Loucy (cell line): ENCODE data around the gene MCM8.
"Not testable (repeated sequence)": the region's sequence is repeated elsewhere in the genome, so short reads cannot be mapped to it uniquely, and the experiment has no call there.

ENCODE experiments used
- H2AFZ ChIP-seq: fragments of 200-600 bp; sonication (generic); 2 replicates; pipeline ENCODE4 v1.6.0; 2016; ENCODE audit warnings: antibody characterized with exemption, mild to moderate bottlenecking, low read length, moderate library complexity
- H3F3A ChIP-seq: fragments of 200-600 bp; 2 replicates; pipeline ENCODE4 v1.6.0; 2016; ENCODE audit warnings: antibody characterized with exemption, low read depth, mild to moderate bottlenecking
- H3K27me3 ChIP-seq: fragments of 200-600 bp; sonication (generic); 2 replicates; pipeline ENCODE4 v1.6.1; 2014; ENCODE audit warnings: low read length, mild to moderate bottlenecking; ENCODE audit not compliant: insufficient read depth, poor library complexity, severe bottlenecking
- H3K36me3 ChIP-seq: fragments of 200-600 bp; sonication (generic); 2 replicates; pipeline ENCODE4 v1.6.1; 2016; ENCODE audit warnings: low read length; ENCODE audit not compliant: insufficient read depth
- H3K4me1 ChIP-seq: fragments of 200-600 bp; sonication (generic); 2 replicates; pipeline ENCODE4 v1.5.1; 2014; ENCODE audit warnings: low read length, mild to moderate bottlenecking; ENCODE audit not compliant: insufficient read depth, poor library complexity, severe bottlenecking
- H3K4me2 ChIP-seq: fragments of 200-600 bp; sonication (generic); 2 replicates; pipeline ENCODE4 v1.6.0; 2014; ENCODE audit warnings: antibody characterized with exemption, low read length, low read depth, mild to moderate bottlenecking; ENCODE audit not compliant: poor library complexity, severe bottlenecking
- H3K4me3 ChIP-seq: fragments of 200-600 bp; sonication (generic); 2 replicates; pipeline ENCODE4 v1.5.1; 2014; ENCODE audit warnings: low read length, mild to moderate bottlenecking, mixed read lengths; ENCODE audit not compliant: poor library complexity, severe bottlenecking
- H3K79me2 ChIP-seq: fragments of 200-600 bp; sonication (generic); 2 replicates; pipeline ENCODE4 v1.6.1; 2014; ENCODE audit warnings: low read length; ENCODE audit not compliant: insufficient read depth
- H3K9ac ChIP-seq: fragments of 200-600 bp; sonication (generic); 2 replicates; pipeline ENCODE4 v1.6.0; 2014; ENCODE audit warnings: mild to moderate bottlenecking, low read depth, low read length, moderate library complexity; ENCODE audit not compliant: poor library complexity, severe bottlenecking
- H3K9me2 ChIP-seq: fragments of 200-600 bp; sonication (generic); replicated peaks from 2 replicates; pipeline ENCODE4 v1.6.1; 2016; ENCODE audit warnings: low read depth, low read length, mixed read lengths
- H3K9me3 ChIP-seq: fragments of 200-600 bp; sonication (generic); 2 replicates; pipeline ENCODE4 v1.6.1; 2014; ENCODE audit warnings: mild to moderate bottlenecking, antibody characterized with exemption, low read length, low read depth; ENCODE audit not compliant: insufficient read depth
- H4K20me1 ChIP-seq: fragments of 200-600 bp; sonication (generic); 2 replicates; pipeline ENCODE4 v1.6.0; 2014; ENCODE audit warnings: antibody characterized with exemption, low read length, mild to moderate bottlenecking; ENCODE audit not compliant: insufficient read depth, poor library complexity, severe bottlenecking
- CTCF ChIP-seq: fragments of 200-600 bp; sonication (generic); conservative IDR thresholded peaks from 2 replicates; pipeline ENCODE4 v1.5.1; 2014; ENCODE audit warnings: mild to moderate bottlenecking, antibody characterized with exemption, low read length
- EZH2phosphoT487 ChIP-seq: fragments of 200-600 bp; IDR thresholded peaks from 2 replicates; pipeline ENCODE4 v1.6.1; 2018; ENCODE audit warnings: antibody characterized with exemption, mild to moderate bottlenecking, moderate library complexity, borderline replicate concordance

Gene MCM8

GRCh38 chr20:6028818-6029217 is 78.4 kb downstream of the MCM8 start:
- Histone ChIP-seq H4K20me1 (no peaks in the 10 kb centered on the region), H3K36me3 (peaks cover 37% of the 10 kb centered on the region), H2AFZ (no peak overlapping the region), H3K4me1 (peaks cover 21% of the 10 kb centered on the region), H3K4me3 (peak overlapping the region; percentile 30), H3K4me2 (peak overlapping the region; percentile 57), H3K79me2 (no peaks in the 10 kb centered on the region; the same call in 1 of the 2 replicates), H3K9me3 (peaks cover 14% of the 10 kb centered on the region; the same call in 1 of the 2 replicates), H3F3A (0 out of 2 replicates have a peak, but pooled peaks cover 4% of the 10 kb centered on the region), H3K27me3 (no peaks in the 10 kb centered on the region), H3K9ac (no peak overlapping the region), H3K9me2 (no peaks in the 10 kb centered on the region)
- TF ChIP-seq CTCF: no peak
- TF ChIP-seq EZH2phosphoT487: no peak

GRCh38 chr20:6029538-6029937 is 79.1 kb downstream of the MCM8 start:
- Histone ChIP-seq H3K36me3 (peaks cover 37% of the 10 kb centered on the region), H3K9ac (no peak overlapping the region), H2AFZ (no peak overlapping the region), H3K4me1 (peaks cover 28% of the 10 kb centered on the region), H3K4me2 (no peak overlapping the region), H3K79me2 (no peaks in the 10 kb centered on the region; the same call in 1 of the 2 replicates), H3F3A (0 out of 2 replicates have a peak, but pooled peaks cover 4% of the 10 kb centered on the region), H3K4me3 (no peak overlapping the region), H3K27me3 (no peaks in the 10 kb centered on the region), H3K9me2 (no peaks in the 10 kb centered on the region), H4K20me1 (no peaks in the 10 kb centered on the region), H3K9me3 (peaks cover 12% of the 10 kb centered on the region; the same call in 1 of the 2 replicates)
- TF ChIP-seq EZH2phosphoT487 (no peak), CTCF (no peak)

- H3K27me3 ChIP-seq: no peaks in the 10 kb centered on the region
- H3K36me3 ChIP-seq: peaks cover 33% of the 10 kb centered on the region; the same call in 1 of the 2 replicates
- no peak overlapping the region for H3K4me3 ChIP-seq
- H3K79me2 ChIP-seq: no peaks in the 10 kb centered on the region; the same call in 1 of the 2 replicates
- no peak overlapping the region for H2AFZ ChIP-seq
- no peak overlapping the region for H3K4me2 ChIP-seq
- peaks cover 2% of the 10 kb centered on the region; the same call in 1 of the 2 replicates for H3K9me3 ChIP-seq
- H3F3A ChIP-seq: 0 out of 2 replicates have a peak, but pooled peaks cover 4% of the 10 kb centered on the region
- TF ChIP-seq CTCF (no peak), EZH2phosphoT487 (no peak)
- H3K4me1 ChIP-seq: peaks cover 29% of the 10 kb centered on the region
- no peaks in the 10 kb centered on the region for H3K9me2 ChIP-seq
- no peak overlapping the region for H3K9ac ChIP-seq
- no peaks in the 10 kb centered on the region for H4K20me1 ChIP-seq
These were observed 80.1 kb downstream of the MCM8 start for GRCh38 chr20:6030453-6031080.

- Histone ChIP-seq H3K4me1 (peaks cover 21% of the 10 kb centered on the region), H3K36me3 (peaks cover 46% of the 10 kb centered on the region)
- H3K4me2 ChIP-seq, H3K27me3 ChIP-seq, H3K9me2 ChIP-seq, H3K9me3 ChIP-seq, H4K20me1 ChIP-seq, H2AFZ ChIP-seq, H3K4me3 ChIP-seq, H3K9ac ChIP-seq, H3K79me2 ChIP-seq, H3F3A ChIP-seq: not testable (repeated sequence)
These were observed 82.5 kb downstream of the MCM8 start for GRCh38 chr20:6032907-6033306.
